HEK293T (cell line): Measurements from ENCODE around the gene SYNPO2.

Experiments
- CTCF ChIA-PET: fragments of 350-600 bp; formaldehyde crosslinking; extraction: SDS; loops from one replicate; lab custom pipeline; 2021; ENCODE audit warnings: antibody characterized with exemption, inconsistent platforms; lab: Yijun Ruan, JAX
- POLR2A ChIA-PET: fragments of 350-600 bp; formaldehyde crosslinking; extraction: SDS; loops from one replicate; lab custom pipeline; 2020; ENCODE audit warnings: antibody characterized with exemption, inconsistent platforms; lab: Yijun Ruan, JAX
- DNase-seq: peaks from one replicate; pipeline ENCODE4 v3.0.0; 2012; ENCODE audit warnings: mixed read lengths; ENCODE audit errors: extremely low spot score
- ARNT ChIP-seq: fragments of 450-650 bp; IDR thresholded peaks from 2 replicates; pipeline ENCODE4 v1.6.1; 2017; ENCODE audit warnings: mild to moderate bottlenecking
- BHLHE40 ChIP-seq: fragments of 450-650 bp; IDR thresholded peaks from 2 replicates; pipeline ENCODE4 v1.6.1; 2016; ENCODE audit warnings: mild to moderate bottlenecking, moderate library complexity, borderline replicate concordance
- CTBP1 ChIP-seq: fragments of 450-650 bp; IDR thresholded peaks from 2 replicates; pipeline ENCODE4 v1.6.1; 2016; ENCODE audit warnings: borderline replicate concordance
- ELF4 ChIP-seq: fragments of 450-650 bp; IDR thresholded peaks from 2 replicates; pipeline ENCODE4 v1.6.1; 2017; ENCODE audit warnings: antibody characterized with exemption
- FOXA1 ChIP-seq: fragments of 450-650 bp; IDR thresholded peaks from 2 replicates; pipeline ENCODE4 v1.6.1; 2016; ENCODE audit warnings: mild to moderate bottlenecking
- FOXK2 ChIP-seq: fragments of 450-650 bp; IDR thresholded peaks from 2 replicates; pipeline ENCODE4 v1.6.1; 2016; ENCODE audit warnings: mild to moderate bottlenecking
- FOXM1 ChIP-seq: fragments of 450-650 bp; IDR thresholded peaks from 2 replicates; pipeline ENCODE4 v1.6.1; 2017; ENCODE audit warnings: mild to moderate bottlenecking, borderline replicate concordance
- HDGF ChIP-seq: fragments of 450-650 bp; IDR thresholded peaks from 2 replicates; pipeline ENCODE4 v1.6.1; 2017; ENCODE audit warnings: antibody characterized with exemption, borderline replicate concordance
- L3MBTL2 ChIP-seq: fragments of 450-650 bp; conservative IDR thresholded peaks from 2 replicates; pipeline ENCODE4 v1.6.1; 2016; ENCODE audit warnings: mild to moderate bottlenecking
- LEF1 ChIP-seq: fragments of 450-650 bp; IDR thresholded peaks from 2 replicates; pipeline ENCODE4 v1.6.1; 2017; ENCODE audit warnings: mild to moderate bottlenecking, borderline replicate concordance
- NFRKB ChIP-seq: fragments of 450-650 bp; IDR thresholded peaks from 2 replicates; pipeline ENCODE4 v1.6.1; 2016; ENCODE audit warnings: mild to moderate bottlenecking, moderate library complexity
- PKNOX1 ChIP-seq: fragments of 450-650 bp; IDR thresholded peaks from 2 replicates; pipeline ENCODE4 v1.6.1; 2016
- SP1 ChIP-seq: fragments of 450-650 bp; IDR thresholded peaks from 2 replicates; pipeline ENCODE4 v1.6.1; 2017
- SUZ12 ChIP-seq: fragments of 450-650 bp; IDR thresholded peaks from 2 replicates; pipeline ENCODE4 v1.6.1; 2016; ENCODE audit warnings: mild to moderate bottlenecking
- TARDBP ChIP-seq: fragments of 450-650 bp; IDR thresholded peaks from 2 replicates; pipeline ENCODE4 v1.6.1; 2016
- ZNF384 ChIP-seq: fragments of 450-650 bp; IDR thresholded peaks from 2 replicates; pipeline ENCODE4 v1.6.1; 2016

SYNPO2 gene

GRCh38 chr4:118888666-118889311, at the start of gene SYNPO2:
Gene SYNPO2 (plus strand): TSS chr4:118888854. CDS start chr4:118889037, 183 bp downstream.
- ChIA-PET POLR2A (interaction anchor here (1.0 kb wide), 1 partner anchor 120 kb away, joined by 3 read pairs; no protein-coding TSS in a partner anchor), CTCF (interaction anchor here (1.0 kb wide), 1 partner anchor 79 kb away, joined by 3 read pairs; no protein-coding TSS in a partner anchor)
- peak; percentile 76 for DNase-seq
- TF ChIP-seq FOXA1 (no peak), L3MBTL2 (peak; percentile 66), HDGF (no peak), FOXM1 (no peak; the same call in 1 of the 2 replicates), ELF4 (no peak), SP1 (no peak), ZNF384 (no peak), TARDBP (peak; percentile 31; the same call in 1 of the 2 replicates), LEF1 (no peak), PKNOX1 (no peak), ARNT (no peak), SUZ12 (no peak)

GRCh38 chr4:118839221-118839927, 49.3 kb upstream of the SYNPO2 start:
- no peak for DNase-seq
- CTCF ChIA-PET: interaction anchor here (1.1 kb wide), 1 partner anchor 25 kb away, joined by 3 read pairs; no protein-coding TSS in a partner anchor
- TF ChIP-seq CTBP1 (no peak), ELF4 (no peak), SP1 (no peak), FOXA1 (no peak), L3MBTL2 (no peak)
- POLR2A ChIA-PET: no interaction called here

- POLR2A ChIA-PET: no interaction called here
- DNase-seq: no peak
- CTCF ChIA-PET: no interaction called here
- no peak for TF ChIP-seq CTBP1
- no peak for TF ChIP-seq SP1
- TF ChIP-seq ARNT: no peak
These were observed 46.6 kb upstream of the SYNPO2 start for GRCh38 chr4:118842055-118842454.

GRCh38 chr4:118843237-118843636, 45.4 kb upstream of the SYNPO2 start:
- CTCF ChIA-PET: no interaction called here
- POLR2A ChIA-PET: no interaction called here
- no peak for DNase-seq
- TF ChIP-seq BHLHE40: no peak
- TF ChIP-seq ZNF384: no peak
- TF ChIP-seq FOXA1: no peak
- TF ChIP-seq CTBP1: no peak
- no peak for TF ChIP-seq SUZ12
- TF ChIP-seq FOXK2: no peak
- no peak for TF ChIP-seq PKNOX1
- TF ChIP-seq L3MBTL2: no peak
- no peak for TF ChIP-seq NFRKB
- no peak for TF ChIP-seq FOXM1

- CTCF ChIA-PET: interaction anchor here (1.5 kb wide), 1 partner anchor 16 kb away, joined by 3 read pairs; no protein-coding TSS in a partner anchor
- DNase-seq: no peak
- TF ChIP-seq FOXM1: no peak
- TF ChIP-seq CTBP1: no peak
- no peak for TF ChIP-seq NFRKB
- no peak for TF ChIP-seq TARDBP
- TF ChIP-seq FOXA1: no peak
- TF ChIP-seq ZNF384: no peak
- no peak for TF ChIP-seq SUZ12
- POLR2A ChIA-PET: no interaction called here
These were observed 43.1 kb upstream of the SYNPO2 start for GRCh38 chr4:118845552-118846050.

- POLR2A ChIA-PET: interaction anchor here (2.0 kb wide), 1 partner anchor 10 kb away, joined by 8 read pairs; the partner anchor contains the start of gene SEC24D
- no peak for DNase-seq
- CTCF ChIA-PET: no interaction called here
- no peak for TF ChIP-seq PKNOX1
- TF ChIP-seq LEF1: no peak
- no peak for TF ChIP-seq FOXA1
- no peak for TF ChIP-seq SP1
- no peak for TF ChIP-seq FOXK2
- TF ChIP-seq TARDBP: no peak
- TF ChIP-seq ELF4: no peak
- no peak for TF ChIP-seq SUZ12
- no peak for TF ChIP-seq CTBP1
- TF ChIP-seq ARNT: no peak
- TF ChIP-seq HDGF: no peak
- no peak for TF ChIP-seq ZNF384
- TF ChIP-seq L3MBTL2: no peak
- TF ChIP-seq NFRKB: no peak
- no peak for TF ChIP-seq FOXM1
- TF ChIP-seq BHLHE40: no peak
These were observed 41.7 kb upstream of the SYNPO2 start for GRCh38 chr4:118846979-118847378.
